HepG2 (cell line): ENCODE results near the gene CHRNA5. TPM values are rescaled to one million over a fixed set of nuclear protein-coding genes. Genes with fewer than 3 reads are reported as not detected.

Experiments used
- AGO2 ChIP-seq: fragments of 200-400 bp; formaldehyde crosslinking; optimal IDR thresholded peaks from 2 replicates; pipeline ENCODE3; 2017; ENCODE audit warnings: mild to moderate bottlenecking, low read depth, low read length, moderate library complexity
- MAZ ChIP-seq, 2 experiments: sonication (generic) in 1 of 2; formaldehyde crosslinking in 1 of 2; IDR thresholded peaks; 2 replicates each; pipeline versions ENCODE4 v1.5.0 to v1.6.1; 2012 to 2020; ENCODE audit warnings: low read depth in 2 of 2, mild to moderate bottlenecking in 2 of 2, borderline replicate concordance in 1 of 2, improper control_type of control experiment in 1 of 2, low read length in 1 of 2, missing genetic modification reagents in 1 of 2, moderate library complexity in 1 of 2
- MXI1 ChIP-seq: IDR thresholded peaks from 3 replicates; pipeline ENCODE4 v1.6.1; 2012; ENCODE audit warnings: low read depth, low read length, inconsistent platforms, borderline replicate concordance
- MYC ChIP-seq: sonication (generic); formaldehyde crosslinking; IDR thresholded peaks from 2 replicates; pipeline ENCODE4 v1.9.0; 2021; ENCODE audit warnings: missing genetic modification reagents, borderline replicate concordance
- PHF8 ChIP-seq: sonication (generic); formaldehyde crosslinking; IDR thresholded peaks from 2 replicates; pipeline ENCODE4 v1.5.0; 2020; ENCODE audit warnings: missing genetic modification reagents
- POLR2AphosphoS5 ChIP-seq: IDR thresholded peaks from 2 replicates; pipeline ENCODE4 v1.6.1; 2012; ENCODE audit warnings: low read depth, low read length
- POLR2G ChIP-seq: fragments of 200-400 bp; formaldehyde crosslinking; IDR thresholded peaks from 2 replicates; pipeline ENCODE4 v1.6.1; 2018; ENCODE audit warnings: mild to moderate bottlenecking, low read depth, low read length, moderate library complexity
- RFXAP ChIP-seq: sonication (generic); formaldehyde crosslinking; IDR thresholded peaks from 2 replicates; pipeline ENCODE4 v1.4.0; 2020; ENCODE audit warnings: missing genetic modification reagents, borderline replicate concordance
- SP1 ChIP-seq, 2 experiments: fragments of 450-650 bp in 1 of 2; sonication (generic) in 1 of 2; formaldehyde crosslinking in 1 of 2; IDR thresholded peaks; 2 replicates each; pipeline versions ENCODE4 v1.4.0 to v1.6.1; 2016 to 2020; ENCODE audit warnings: missing genetic modification reagents in 1 of 2
- TAF1 ChIP-seq: sonication (generic); formaldehyde crosslinking; IDR thresholded peaks from 2 replicates; pipeline ENCODE4 v1.4.0; 2020; ENCODE audit warnings: missing genetic modification reagents
- ZFY ChIP-seq: sonication (generic); formaldehyde crosslinking; IDR thresholded peaks from 2 replicates; pipeline ENCODE4 v1.4.0; 2020; ENCODE audit warnings: missing genetic modification reagents
- ZNF670 ChIP-seq: sonication (generic); formaldehyde crosslinking; IDR thresholded peaks from 2 replicates; pipeline ENCODE4 v1.8.0; 2022; ENCODE audit warnings: mild to moderate bottlenecking, missing genetic modification reagents, borderline replicate concordance
- polyA plus RNA-seq, 8 experiments: library from polyadenylated mRNA; depleted of rRNA in 3 of 8; stranded (reverse) in 7 of 8; unstranded in 1 of 8; fragments of >200 nt; fragmentation: Illumina TruSeq in 4 of 8; extraction: Trizol in 4 of 8; gene quantifications; 2 replicates each; pipeline versions ENCODE4 v1.2.1 to v1.2.3, GENCODE V29; 2011 to 2016; ENCODE audit warnings: low read depth in 4 of 8, missing spikeins in 1 of 8, mixed read lengths in 1 of 8; ENCODE audit not compliant: insufficient read depth in 1 of 8
- total RNA-seq, 5 experiments: library from RNA; depleted of rRNA; stranded (reverse); fragments of >200 nt; fragmentation: Illumina TruSeq; extraction: Trizol; gene quantifications; 2 replicates each; pipeline ENCODE4 v1.2.3, GENCODE V29; 2016; ENCODE audit warnings: low read depth in 1 of 5
- TF ChIP-seq, protein P1 (sequence below): sonication (generic); formaldehyde crosslinking; IDR thresholded peaks from 2 replicates; pipeline ENCODE4 v1.5.0; 2020; ENCODE audit warnings: mild to moderate bottlenecking, missing genetic modification reagents
- TF ChIP-seq, protein P2 (sequence below): sonication (generic); formaldehyde crosslinking; IDR thresholded peaks from 2 replicates; pipeline ENCODE4 v1.4.0; 2020; ENCODE audit warnings: missing genetic modification reagents, borderline replicate concordance
- TF ChIP-seq, protein P3 (sequence below): sonication (generic); formaldehyde crosslinking; IDR thresholded peaks from 2 replicates; pipeline ENCODE4 v1.4.0; 2020; ENCODE audit warnings: missing genetic modification reagents
- TF ChIP-seq, protein P4 (sequence below): sonication (generic); formaldehyde crosslinking; IDR thresholded peaks from 2 replicates; pipeline ENCODE4 v1.8.0; 2022; ENCODE audit warnings: missing genetic modification reagents, mild to moderate bottlenecking, moderate library complexity, borderline replicate concordance
- TF ChIP-seq, protein P5 (sequence below): sonication (generic); formaldehyde crosslinking; IDR thresholded peaks from 2 replicates; pipeline ENCODE4 v1.8.1; 2023; ENCODE audit warnings: missing genetic modification reagents, inconsistent platforms, borderline replicate concordance

The CHRNA5 gene
- total and polyA plus RNA-seq, 2 of the 13 experiments (the other 11 are each of a cell fraction or from before 2014, with no cell fraction given): 3.7 to 10.5 TPM

DNA sequence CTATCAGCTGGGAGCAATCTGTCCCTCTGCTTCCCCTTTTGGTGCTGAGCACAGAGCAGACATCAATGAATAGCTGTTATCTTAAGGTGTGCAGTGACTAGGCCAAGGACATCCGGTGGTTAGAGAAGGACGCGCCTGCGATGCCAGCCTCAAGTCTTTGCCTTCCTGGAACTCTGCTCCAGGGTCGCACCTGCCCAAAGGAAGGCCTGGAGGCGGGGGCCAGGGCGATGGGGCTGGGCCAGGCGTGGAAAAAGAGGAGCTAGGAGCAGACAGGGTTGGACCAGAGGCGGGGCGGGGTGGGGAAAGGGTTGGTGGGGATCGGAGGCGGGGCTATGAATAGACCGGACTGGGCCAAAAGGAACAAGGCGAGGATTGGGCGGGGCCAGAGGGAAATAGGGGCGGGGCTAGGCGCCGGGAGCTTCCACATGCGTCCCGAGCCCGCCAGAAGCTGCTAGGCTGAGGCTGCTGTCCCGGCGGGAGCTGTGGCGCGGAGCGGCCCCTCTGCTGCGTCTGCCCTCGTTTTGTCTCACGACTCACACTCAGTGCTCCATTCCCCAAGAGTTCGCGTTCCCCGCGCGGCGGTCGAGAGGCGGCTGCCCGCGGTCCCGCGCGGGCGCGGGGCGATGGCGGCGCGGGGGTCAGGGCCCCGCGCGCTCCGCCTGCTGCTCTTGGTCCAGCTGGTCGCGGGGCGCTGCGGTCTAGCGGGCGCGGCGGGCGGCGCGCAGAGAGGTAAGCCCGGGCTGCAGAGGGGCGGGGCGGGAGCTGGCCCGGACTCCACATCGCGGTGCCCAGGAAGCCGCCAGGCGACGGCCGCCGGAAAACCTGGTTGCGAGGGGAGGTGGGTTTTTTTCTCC lies at the start of gene CHRNA5 (continued):
- peak; percentile 65 for TF ChIP-seq POLR2AphosphoS5
- TF ChIP-seq MYC (CRISPR knock-in tag): peak; percentile 63; the same call in 1 of the 2 replicates
- no peak for TF ChIP-seq SP1 (IDR thresholded peaks at IDR 0.05)
- TF ChIP-seq SP1 (CRISPR knock-in tag; IDR thresholded peaks at IDR 0.05): peak; percentile 48; the same call in 1 of the 2 replicates
- TF ChIP-seq, protein P1, sequence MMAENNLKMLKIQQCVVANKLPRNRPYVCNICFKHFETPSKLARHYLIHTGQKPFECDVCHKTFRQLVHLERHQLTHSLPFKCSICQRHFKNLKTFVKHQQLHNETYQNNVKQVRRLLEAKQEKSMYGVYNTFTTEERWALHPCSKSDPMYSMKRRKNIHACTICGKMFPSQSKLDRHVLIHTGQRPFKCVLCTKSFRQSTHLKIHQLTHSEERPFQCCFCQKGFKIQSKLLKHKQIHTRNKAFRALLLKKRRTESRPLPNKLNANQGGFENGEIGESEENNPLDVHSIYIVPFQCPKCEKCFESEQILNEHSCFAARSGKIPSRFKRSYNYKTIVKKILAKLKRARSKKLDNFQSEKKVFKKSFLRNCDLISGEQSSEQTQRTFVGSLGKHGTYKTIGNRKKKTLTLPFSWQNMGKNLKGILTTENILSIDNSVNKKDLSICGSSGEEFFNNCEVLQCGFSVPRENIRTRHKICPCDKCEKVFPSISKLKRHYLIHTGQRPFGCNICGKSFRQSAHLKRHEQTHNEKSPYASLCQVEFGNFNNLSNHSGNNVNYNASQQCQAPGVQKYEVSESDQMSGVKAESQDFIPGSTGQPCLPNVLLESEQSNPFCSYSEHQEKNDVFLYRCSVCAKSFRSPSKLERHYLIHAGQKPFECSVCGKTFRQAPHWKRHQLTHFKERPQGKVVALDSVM (CRISPR knock-in tag): 0 out of 2 replicates have a peak, but pooled peaks have one; percentile 10
- TF ChIP-seq, protein P2, sequence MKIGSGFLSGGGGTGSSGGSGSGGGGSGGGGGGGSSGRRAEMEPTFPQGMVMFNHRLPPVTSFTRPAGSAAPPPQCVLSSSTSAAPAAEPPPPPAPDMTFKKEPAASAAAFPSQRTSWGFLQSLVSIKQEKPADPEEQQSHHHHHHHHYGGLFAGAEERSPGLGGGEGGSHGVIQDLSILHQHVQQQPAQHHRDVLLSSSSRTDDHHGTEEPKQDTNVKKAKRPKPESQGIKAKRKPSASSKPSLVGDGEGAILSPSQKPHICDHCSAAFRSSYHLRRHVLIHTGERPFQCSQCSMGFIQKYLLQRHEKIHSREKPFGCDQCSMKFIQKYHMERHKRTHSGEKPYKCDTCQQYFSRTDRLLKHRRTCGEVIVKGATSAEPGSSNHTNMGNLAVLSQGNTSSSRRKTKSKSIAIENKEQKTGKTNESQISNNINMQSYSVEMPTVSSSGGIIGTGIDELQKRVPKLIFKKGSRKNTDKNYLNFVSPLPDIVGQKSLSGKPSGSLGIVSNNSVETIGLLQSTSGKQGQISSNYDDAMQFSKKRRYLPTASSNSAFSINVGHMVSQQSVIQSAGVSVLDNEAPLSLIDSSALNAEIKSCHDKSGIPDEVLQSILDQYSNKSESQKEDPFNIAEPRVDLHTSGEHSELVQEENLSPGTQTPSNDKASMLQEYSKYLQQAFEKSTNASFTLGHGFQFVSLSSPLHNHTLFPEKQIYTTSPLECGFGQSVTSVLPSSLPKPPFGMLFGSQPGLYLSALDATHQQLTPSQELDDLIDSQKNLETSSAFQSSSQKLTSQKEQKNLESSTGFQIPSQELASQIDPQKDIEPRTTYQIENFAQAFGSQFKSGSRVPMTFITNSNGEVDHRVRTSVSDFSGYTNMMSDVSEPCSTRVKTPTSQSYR: no peak
- TF ChIP-seq, protein P3, sequence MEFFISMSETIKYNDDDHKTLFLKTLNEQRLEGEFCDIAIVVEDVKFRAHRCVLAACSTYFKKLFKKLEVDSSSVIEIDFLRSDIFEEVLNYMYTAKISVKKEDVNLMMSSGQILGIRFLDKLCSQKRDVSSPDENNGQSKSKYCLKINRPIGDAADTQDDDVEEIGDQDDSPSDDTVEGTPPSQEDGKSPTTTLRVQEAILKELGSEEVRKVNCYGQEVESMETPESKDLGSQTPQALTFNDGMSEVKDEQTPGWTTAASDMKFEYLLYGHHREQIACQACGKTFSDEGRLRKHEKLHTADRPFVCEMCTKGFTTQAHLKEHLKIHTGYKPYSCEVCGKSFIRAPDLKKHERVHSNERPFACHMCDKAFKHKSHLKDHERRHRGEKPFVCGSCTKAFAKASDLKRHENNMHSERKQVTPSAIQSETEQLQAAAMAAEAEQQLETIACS (CRISPR knock-in tag): peak; percentile 39; the same call in 1 of the 2 replicates
- TF ChIP-seq MAZ (IDR thresholded peaks at IDR 0.05; ENCODE audit: borderline replicate concordance, low read depth, low read length): no peak
- peak; percentile 66; the same call in 1 of the 2 replicates for TF ChIP-seq MAZ (CRISPR knock-in tag; IDR thresholded peaks at IDR 0.05; ENCODE audit: low read depth)
- peak; percentile 60; the same call in 1 of the 2 replicates for TF ChIP-seq TAF1 (CRISPR knock-in tag)
- peak; percentile 62 for TF ChIP-seq ZFY
- 0 out of 3 replicates have a peak, but pooled peaks have one; percentile 23 for TF ChIP-seq MXI1
- TF ChIP-seq, protein P4, sequence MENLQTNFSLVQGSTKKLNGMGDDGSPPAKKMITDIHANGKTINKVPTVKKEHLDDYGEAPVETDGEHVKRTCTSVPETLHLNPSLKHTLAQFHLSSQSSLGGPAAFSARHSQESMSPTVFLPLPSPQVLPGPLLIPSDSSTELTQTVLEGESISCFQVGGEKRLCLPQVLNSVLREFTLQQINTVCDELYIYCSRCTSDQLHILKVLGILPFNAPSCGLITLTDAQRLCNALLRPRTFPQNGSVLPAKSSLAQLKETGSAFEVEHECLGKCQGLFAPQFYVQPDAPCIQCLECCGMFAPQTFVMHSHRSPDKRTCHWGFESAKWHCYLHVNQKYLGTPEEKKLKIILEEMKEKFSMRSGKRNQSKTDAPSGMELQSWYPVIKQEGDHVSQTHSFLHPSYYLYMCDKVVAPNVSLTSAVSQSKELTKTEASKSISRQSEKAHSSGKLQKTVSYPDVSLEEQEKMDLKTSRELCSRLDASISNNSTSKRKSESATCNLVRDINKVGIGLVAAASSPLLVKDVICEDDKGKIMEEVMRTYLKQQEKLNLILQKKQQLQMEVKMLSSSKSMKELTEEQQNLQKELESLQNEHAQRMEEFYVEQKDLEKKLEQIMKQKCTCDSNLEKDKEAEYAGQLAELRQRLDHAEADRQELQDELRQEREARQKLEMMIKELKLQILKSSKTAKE (CRISPR knock-in tag): no peak
- peak; percentile 47; the same call in 1 of the 2 replicates for TF ChIP-seq PHF8
- TF ChIP-seq ZNF670 (CRISPR knock-in tag): no peak
- peak; percentile 73 for TF ChIP-seq POLR2G
- no peak for TF ChIP-seq AGO2
- TF ChIP-seq, protein P5, sequence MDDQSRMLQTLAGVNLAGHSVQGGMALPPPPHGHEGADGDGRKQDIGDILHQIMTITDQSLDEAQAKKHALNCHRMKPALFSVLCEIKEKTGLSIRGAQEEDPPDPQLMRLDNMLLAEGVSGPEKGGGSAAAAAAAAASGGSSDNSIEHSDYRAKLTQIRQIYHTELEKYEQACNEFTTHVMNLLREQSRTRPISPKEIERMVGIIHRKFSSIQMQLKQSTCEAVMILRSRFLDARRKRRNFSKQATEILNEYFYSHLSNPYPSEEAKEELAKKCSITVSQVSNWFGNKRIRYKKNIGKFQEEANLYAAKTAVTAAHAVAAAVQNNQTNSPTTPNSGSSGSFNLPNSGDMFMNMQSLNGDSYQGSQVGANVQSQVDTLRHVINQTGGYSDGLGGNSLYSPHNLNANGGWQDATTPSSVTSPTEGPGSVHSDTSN: no peak
- peak; percentile 68; the same call in 1 of the 2 replicates for TF ChIP-seq RFXAP (CRISPR knock-in tag)
